Hepatocyte (in vitro differentiated cells): ENCODE data around the gene PLA2G4A.

Experiments used
- EZH2 ChIP-seq: fragments of 200-600 bp; sonication (generic); IDR thresholded peaks from 2 replicates; pipeline ENCODE4 v1.6.1; 2016; ENCODE audit warnings: antibody characterized with exemption, mild to moderate bottlenecking, borderline replicate concordance
- TF ChIP-seq, protein P1 (sequence below): fragments of 200-600 bp; sonication (generic); IDR thresholded peaks from 2 replicates; pipeline ENCODE4 v1.5.1; 2016; ENCODE audit warnings: antibody characterized with exemption, mild to moderate bottlenecking; ENCODE audit not compliant: poor library complexity

- TF ChIP-seq, protein P1, sequence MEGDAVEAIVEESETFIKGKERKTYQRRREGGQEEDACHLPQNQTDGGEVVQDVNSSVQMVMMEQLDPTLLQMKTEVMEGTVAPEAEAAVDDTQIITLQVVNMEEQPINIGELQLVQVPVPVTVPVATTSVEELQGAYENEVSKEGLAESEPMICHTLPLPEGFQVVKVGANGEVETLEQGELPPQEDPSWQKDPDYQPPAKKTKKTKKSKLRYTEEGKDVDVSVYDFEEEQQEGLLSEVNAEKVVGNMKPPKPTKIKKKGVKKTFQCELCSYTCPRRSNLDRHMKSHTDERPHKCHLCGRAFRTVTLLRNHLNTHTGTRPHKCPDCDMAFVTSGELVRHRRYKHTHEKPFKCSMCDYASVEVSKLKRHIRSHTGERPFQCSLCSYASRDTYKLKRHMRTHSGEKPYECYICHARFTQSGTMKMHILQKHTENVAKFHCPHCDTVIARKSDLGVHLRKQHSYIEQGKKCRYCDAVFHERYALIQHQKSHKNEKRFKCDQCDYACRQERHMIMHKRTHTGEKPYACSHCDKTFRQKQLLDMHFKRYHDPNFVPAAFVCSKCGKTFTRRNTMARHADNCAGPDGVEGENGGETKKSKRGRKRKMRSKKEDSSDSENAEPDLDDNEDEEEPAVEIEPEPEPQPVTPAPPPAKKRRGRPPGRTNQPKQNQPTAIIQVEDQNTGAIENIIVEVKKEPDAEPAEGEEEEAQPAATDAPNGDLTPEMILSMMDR: no peak
- no peak for TF ChIP-seq EZH2
Observed at GRCh38 chr1:186864296-186864695, 35.5 kb downstream of the PLA2G4A start.
